ENCODE results near the gene PANK4. TPM values are rescaled to one million over a fixed set of nuclear protein-coding genes. Genes with fewer than 3 reads are reported as not detected.

PANK4 gene
- total RNA-seq, 1 experiment from 2014 or later: 45.6 TPM

GRCh38 chr1:2516124-2516523 lies 10.3 kb downstream of the PANK4 start:
- POLR2A ChIA-PET (ENCODE audit: low non-redundant PET): no interaction called here
- no TSS peak for BruUV-seq (replicated peaks)
- H3K27ac ChIP-seq (ENCODE audit: low read depth, low read length, poor library complexity, severe bottlenecking): no peak overlapping the region

GRCh38 chr1:2515763-2516080 lies 10.7 kb downstream of the PANK4 start:
- CTCF ChIA-PET: no interaction called here
- no peaks in the 10 kb centered on the region for H3K27me3 ChIP-seq (replicated peaks; ENCODE audit: insufficient read depth, low read depth, low read length, poor library complexity)
- H3K9me3 ChIP-seq (ENCODE audit: low read depth, low read length, poor library complexity, severe bottlenecking): no peaks in the 10 kb centered on the region
- no peak for TF ChIP-seq CTCF (conservative IDR thresholded peaks at IDR 0.05; ENCODE audit: low read depth, low read length)
- TF ChIP-seq EZH2 (IDR thresholded peaks at IDR 0.05; ENCODE audit: borderline replicate concordance, low read depth, low read length, poor library complexity, severe bottlenecking): no peak
- H3K36me3 ChIP-seq (ENCODE audit: insufficient read depth, low read length, poor library complexity, severe bottlenecking): peaks cover 88% of the 10 kb centered on the region
- no peak overlapping the region for H3K27ac ChIP-seq (ENCODE audit: low read depth, low read length, poor library complexity, severe bottlenecking)
- no TSS peak for BruUV-seq (replicated peaks)
- intact Hi-C loops (cut with micrococcal nuclease; ENCODE audit: unreplicated experiment): no loop called here
- POLR2A ChIA-PET (ENCODE audit: low non-redundant PET): no interaction called here
- H3K4me3 ChIP-seq (ENCODE audit: low read depth, low read length, poor library complexity, severe bottlenecking): no peak overlapping the region
- no peaks in the 10 kb centered on the region for H3K4me1 ChIP-seq (ENCODE audit: insufficient read depth, low read length, poor library complexity, severe bottlenecking)
- no peak for DNase-seq (ENCODE audit: low spot score)

More at GRCh38 chr1:2516124-2516523, 10.3 kb downstream of the PANK4 start:
- intact Hi-C loops (cut with micrococcal nuclease; ENCODE audit: unreplicated experiment): no loop called here
- Histone ChIP-seq H3K9me3 (ENCODE audit: low read depth, low read length, poor library complexity, severe bottlenecking) (no peaks in the 10 kb centered on the region), H3K36me3 (ENCODE audit: insufficient read depth, low read length, poor library complexity, severe bottlenecking) (peaks cover 88% of the 10 kb centered on the region), H3K4me3 (ENCODE audit: low read depth, low read length, poor library complexity, severe bottlenecking) (no peak overlapping the region), H3K4me1 (ENCODE audit: insufficient read depth, low read length, poor library complexity, severe bottlenecking) (no peaks in the 10 kb centered on the region), H3K27me3 (replicated peaks; ENCODE audit: insufficient read depth, low read depth, low read length, poor library complexity) (no peaks in the 10 kb centered on the region)
- DNase-seq (ENCODE audit: low spot score): no peak
- TF ChIP-seq CTCF (conservative IDR thresholded peaks at IDR 0.05; ENCODE audit: low read depth, low read length): no peak
- TF ChIP-seq EZH2 (IDR thresholded peaks at IDR 0.05; ENCODE audit: borderline replicate concordance, low read depth, low read length, poor library complexity, severe bottlenecking): no peak
- CTCF ChIA-PET: no interaction called here

GRCh38 chr1:2514863-2515762 lies 11.3 kb downstream of the PANK4 start:
- TF ChIP-seq CTCF (conservative IDR thresholded peaks at IDR 0.05; ENCODE audit: low read depth, low read length): no peak
- no peak for TF ChIP-seq EZH2 (IDR thresholded peaks at IDR 0.05; ENCODE audit: borderline replicate concordance, low read depth, low read length, poor library complexity, severe bottlenecking)
- DNase-seq (ENCODE audit: low spot score): no peak
- intact Hi-C loops (cut with micrococcal nuclease; ENCODE audit: unreplicated experiment): no loop called here
- H3K4me1 ChIP-seq (ENCODE audit: insufficient read depth, low read length, poor library complexity, severe bottlenecking): no peaks in the 10 kb centered on the region
- ChIA-PET POLR2A (ENCODE audit: low non-redundant PET) (no interaction called here), CTCF (no interaction called here)
- BruUV-seq (replicated peaks): no TSS peak
- peaks cover 87% of the 10 kb centered on the region for H3K36me3 ChIP-seq (ENCODE audit: insufficient read depth, low read length, poor library complexity, severe bottlenecking)
- H3K9me3 ChIP-seq (ENCODE audit: low read depth, low read length, poor library complexity, severe bottlenecking): no peaks in the 10 kb centered on the region
- no peak overlapping the region for H3K4me3 ChIP-seq (ENCODE audit: low read depth, low read length, poor library complexity, severe bottlenecking)
- H3K27ac ChIP-seq (ENCODE audit: low read depth, low read length, poor library complexity, severe bottlenecking): no peak overlapping the region
- no peaks in the 10 kb centered on the region for H3K27me3 ChIP-seq (replicated peaks; ENCODE audit: insufficient read depth, low read depth, low read length, poor library complexity)

Data from A673 (cell line).